NOMO-1 (cell line): ENCODE measurements around the gene UBAC2.
"Not testable (repeated sequence)": the region's sequence is repeated elsewhere in the genome, so short reads cannot be mapped to it uniquely, and the experiment has no call there.

ENCODE experiments used
- DNase-seq, 2 experiments: peaks; one replicate each; lab custom pipeline; 2025; ENCODE audit not compliant: unreplicated experiment in 2 of 2; lab: John Stamatoyannopoulos, UW

Gene UBAC2

GRCh38 chr13:99231721-99232120 is 31.1 kb downstream of the UBAC2 start:
- peak; percentile 81 to 96 for DNase-seq

GRCh38 chr13:99237981-99238662 is 37.5 kb downstream of the UBAC2 start:
- no peak for DNase-seq

- no peak for DNase-seq
Observed at GRCh38 chr13:99246100-99246499, 45.4 kb downstream of the UBAC2 start.

GRCh38 chr13:99249178-99249577 is 48.5 kb downstream of the UBAC2 start:
- DNase-seq = not testable (repeated sequence)

GRCh38 chr13:99249606-99250005 is 49.0 kb downstream of the UBAC2 start:
- DNase-seq = not testable (repeated sequence)

GRCh38 chr13:99250982-99251825 is 50.5 kb downstream of the UBAC2 start:
- DNase-seq = no peak

GRCh38 chr13:99251921-99252320 is 51.3 kb downstream of the UBAC2 start:
- peak; percentile 28 to 60 for DNase-seq

GRCh38 chr13:99254830-99255229 is 54.2 kb downstream of the UBAC2 start:
- DNase-seq = no peak

GRCh38 chr13:99255271-99255670 is 54.6 kb downstream of the UBAC2 start:
- DNase-seq = no peak

GRCh38 chr13:99256283-99256682 is 55.6 kb downstream of the UBAC2 start:
- peak in 1 of 2 experiments; percentile 80 for DNase-seq

GRCh38 chr13:99256709-99257108 is 56.1 kb downstream of the UBAC2 start:
- DNase-seq = peak; percentile 56 to 83

- peak; percentile 15 to 72 for DNase-seq
Observed at GRCh38 chr13:99257291-99257690, 56.6 kb downstream of the UBAC2 start.

GRCh38 chr13:99258210-99258860 is 57.7 kb downstream of the UBAC2 start, which contains the start of gene GPR18:
Gene GPR18 (minus strand): TSS chr13:99258379. CDS start chr13:99255872, 2,507 bp downstream.
- peak; percentile 13 to 60 for DNase-seq

- peak; percentile 61 to 90 for DNase-seq
Observed at GRCh38 chr13:99258946-99259345, 58.3 kb downstream of the UBAC2 start.

GRCh38 chr13:99260216-99260615 is 59.6 kb downstream of the UBAC2 start:
- no peak for DNase-seq

- no peak for DNase-seq
Observed at GRCh38 chr13:99261059-99261458, 60.4 kb downstream of the UBAC2 start.

- DNase-seq = no peak
Observed at GRCh38 chr13:99263126-99263785, 62.6 kb downstream of the UBAC2 start.

GRCh38 chr13:99264051-99264450 is 63.4 kb downstream of the UBAC2 start:
- peak; percentile 12 to 50 for DNase-seq

GRCh38 chr13:99265162-99265800 is 64.6 kb downstream of the UBAC2 start:
- no peak for DNase-seq

GRCh38 chr13:99265821-99266426 is 65.3 kb downstream of the UBAC2 start:
- peak; percentile 23 to 60 for DNase-seq
